SJSA1 (cell line): Measurements from ENCODE around the gene AHDC1. TPM values are rescaled to one million over a fixed set of nuclear protein-coding genes. Genes with fewer than 3 reads are reported as not detected.

ENCODE experiments used
- DNase-seq, 2 experiments: peaks; one replicate each; pipeline ENCODE4 v3.0.0-alpha.2; 2015 to 2020; ENCODE audit warnings: low spot score in 2 of 2, low read depth in 1 of 2
- H3K27ac ChIP-seq: fragments of 250-450 bp; sonication (Bioruptor Pico); 2 replicates; pipeline ENCODE4 v1.5.1; 2020; ENCODE audit warnings: mild to moderate bottlenecking, moderate library complexity
- H3K27me3 ChIP-seq: fragments of 250-450 bp; sonication (Bioruptor Pico); replicated peaks from 2 replicates; pipeline ENCODE4 v1.5.1; 2020; ENCODE audit warnings: mild to moderate bottlenecking, moderate library complexity
- H3K36me3 ChIP-seq: fragments of 250-450 bp; sonication (Bioruptor Pico); 2 replicates; pipeline ENCODE4 v1.5.1; 2020; ENCODE audit warnings: mild to moderate bottlenecking
- H3K4me1 ChIP-seq: fragments of 250-450 bp; sonication (Bioruptor Pico); replicated peaks from 2 replicates; pipeline ENCODE4 v1.6.1; 2021; ENCODE audit warnings: mild to moderate bottlenecking
- H3K4me3 ChIP-seq: fragments of 250-450 bp; sonication (Bioruptor Pico); 2 replicates; pipeline ENCODE4 v1.5.1; 2020; ENCODE audit warnings: mild to moderate bottlenecking
- H3K9me3 ChIP-seq: fragments of 250-450 bp; sonication (Bioruptor Pico); replicated peaks from 2 replicates; pipeline ENCODE4 v1.5.1; 2020; ENCODE audit warnings: mild to moderate bottlenecking
- total RNA-seq: library from RNA; depleted of rRNA; stranded (reverse); fragments of >200 nt; shearing (Covaris generic); gene quantifications from 2 replicates; pipeline ENCODE4 v1.2.3, GENCODE V29; 2014

Gene AHDC1
- total RNA-seq, 1 experiment from 2014 or later = 2.9 TPM

DNA sequence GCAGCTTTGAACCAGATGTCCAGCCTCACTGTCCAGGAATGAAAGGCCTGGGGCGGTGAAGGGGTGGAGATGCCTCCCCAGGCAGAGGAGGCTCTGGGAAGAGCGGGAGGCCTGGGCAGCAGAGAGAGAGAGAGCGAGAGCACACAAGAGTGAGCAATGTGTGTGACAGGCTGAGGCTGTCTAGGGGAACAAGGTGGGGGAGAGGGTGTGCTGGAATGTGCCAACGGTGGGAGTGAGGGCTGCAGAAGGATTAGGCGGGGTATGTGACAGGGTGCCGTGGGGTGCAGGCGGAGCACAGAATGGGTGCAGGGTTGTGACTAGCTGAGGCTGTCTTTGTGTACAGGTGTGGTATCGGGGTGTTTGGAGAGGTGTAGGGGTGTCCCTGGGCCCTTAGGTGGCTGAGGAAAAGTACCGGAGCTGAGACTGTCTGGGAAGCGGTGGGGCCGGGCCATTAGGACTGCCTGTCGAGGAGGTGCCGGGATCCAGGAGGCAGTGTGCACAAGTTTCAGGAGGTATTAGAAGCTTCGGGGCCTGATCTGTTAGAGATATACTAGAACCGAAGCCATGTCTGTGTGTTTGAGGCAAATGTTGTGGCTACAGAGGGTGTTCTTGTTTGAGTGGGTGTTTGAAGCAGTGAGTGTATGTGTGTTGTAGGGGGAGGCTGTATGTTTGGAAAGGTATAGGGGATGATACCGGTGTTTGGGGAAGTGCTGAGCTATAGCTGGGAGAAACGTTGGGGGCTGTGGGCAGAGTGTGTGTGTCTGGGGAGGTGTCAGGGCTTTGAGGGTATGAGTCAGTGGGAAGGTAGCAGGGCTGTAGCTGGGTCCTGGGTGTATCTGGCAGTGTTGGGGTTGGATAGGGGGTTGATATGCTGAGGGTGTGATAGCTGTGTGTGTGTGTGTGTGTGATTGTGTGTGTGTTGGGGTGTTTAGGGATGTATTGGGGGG is 9.1 kb downstream of the AHDC1 start:
- no peak overlapping the region for H3K27ac ChIP-seq
- peaks cover 16% of the 10 kb centered on the region; the same call in 1 of the 2 replicates for H3K36me3 ChIP-seq
- H3K9me3 ChIP-seq = no peaks in the 10 kb centered on the region
- DNase-seq = no peak
- no peak overlapping the region for H3K4me3 ChIP-seq
- H3K27me3 ChIP-seq = no peaks in the 10 kb centered on the region
- H3K4me1 ChIP-seq = peaks cover 34% of the 10 kb centered on the region

GRCh38 chr1:27593678-27594563 is 10.0 kb downstream of the AHDC1 start:
- Histone ChIP-seq H3K27ac (no peak overlapping the region), H3K4me3 (no peak overlapping the region), H3K4me1 (peaks cover 25% of the 10 kb centered on the region), H3K36me3 (peaks cover 16% of the 10 kb centered on the region), H3K27me3 (no peaks in the 10 kb centered on the region), H3K9me3 (no peaks in the 10 kb centered on the region)
- DNase-seq = no peak

DNA sequence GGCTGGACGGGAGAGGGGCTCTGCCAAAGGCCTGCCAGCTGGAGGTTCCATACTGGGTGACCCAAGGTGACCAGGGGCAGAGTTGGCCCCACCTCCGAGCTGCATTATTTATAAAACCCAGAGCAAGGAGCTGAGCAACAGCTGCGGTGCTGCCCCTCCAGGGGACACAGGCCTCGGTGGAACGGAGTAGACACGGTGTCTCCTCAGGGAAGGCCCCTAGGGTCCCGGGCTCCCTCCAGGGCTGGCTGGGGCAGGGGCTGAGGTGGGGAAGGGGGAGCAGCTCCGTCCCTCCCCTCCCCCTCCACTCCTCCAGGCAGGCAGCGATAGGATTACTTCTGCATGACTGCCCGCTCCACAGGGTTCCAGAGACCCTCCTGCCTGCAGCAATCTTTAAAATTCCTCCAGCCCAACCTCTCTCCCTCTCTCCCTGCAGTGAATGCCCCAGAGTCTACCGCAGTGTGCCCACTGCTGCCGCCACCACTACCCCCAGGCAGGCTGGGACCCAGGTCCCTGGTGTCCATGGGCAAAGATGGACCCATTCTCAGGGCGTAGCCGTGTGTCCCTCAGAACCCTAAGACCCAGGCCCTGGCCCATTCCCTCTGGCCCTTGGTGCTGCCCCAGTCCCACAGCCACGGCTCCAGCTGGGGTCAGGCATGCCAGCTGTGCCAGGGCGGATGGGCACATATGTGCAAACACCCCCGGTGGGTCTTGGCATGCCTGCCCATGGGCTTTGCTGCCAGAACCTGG is 10.8 kb downstream of the AHDC1 start:
- no peaks in the 10 kb centered on the region for H3K9me3 ChIP-seq
- H3K27me3 ChIP-seq = no peaks in the 10 kb centered on the region
- peaks cover 16% of the 10 kb centered on the region for H3K36me3 ChIP-seq
- no peak overlapping the region for H3K4me3 ChIP-seq
- H3K27ac ChIP-seq = no peak overlapping the region
- H3K4me1 ChIP-seq = peaks cover 17% of the 10 kb centered on the region
- DNase-seq = no peak

GRCh38 chr1:27592232-27592930 is 11.6 kb downstream of the AHDC1 start:
- no peak overlapping the region for H3K27ac ChIP-seq
- no peak overlapping the region for H3K4me3 ChIP-seq
- no peaks in the 10 kb centered on the region for H3K9me3 ChIP-seq
- no peaks in the 10 kb centered on the region for H3K27me3 ChIP-seq
- peaks cover 16% of the 10 kb centered on the region for H3K36me3 ChIP-seq
- DNase-seq = no peak
- peaks cover 11% of the 10 kb centered on the region for H3K4me1 ChIP-seq

DNA sequence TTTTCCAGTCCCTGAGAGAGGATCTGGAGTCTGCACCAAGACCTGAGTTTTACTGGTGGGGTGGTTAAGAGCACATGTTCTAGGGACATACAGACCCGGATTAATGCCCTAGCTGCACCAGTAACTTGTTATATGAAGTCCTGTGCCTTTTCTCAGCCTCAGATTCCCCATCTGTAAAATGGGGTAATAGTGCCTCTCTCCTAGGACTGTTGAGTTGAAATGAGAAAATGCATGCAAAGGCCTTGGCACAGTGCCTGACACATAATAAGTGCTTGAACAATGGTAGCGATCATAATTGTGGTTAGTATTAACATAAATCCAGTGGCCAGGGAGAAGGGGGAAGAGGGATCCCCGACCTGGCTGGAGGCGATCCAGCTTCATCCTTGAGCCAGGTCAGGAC is 12.3 kb downstream of the AHDC1 start:
- Histone ChIP-seq H3K9me3 (no peaks in the 10 kb centered on the region), H3K27me3 (no peaks in the 10 kb centered on the region), H3K4me3 (no peak overlapping the region), H3K27ac (no peak overlapping the region), H3K36me3 (peaks cover 16% of the 10 kb centered on the region), H3K4me1 (peaks cover 11% of the 10 kb centered on the region)
- no peak for DNase-seq

- H3K27me3 ChIP-seq = no peaks in the 10 kb centered on the region
- H3K4me1 ChIP-seq = peaks cover 11% of the 10 kb centered on the region
- no peak overlapping the region for H3K4me3 ChIP-seq
- DNase-seq = no peak
- H3K27ac ChIP-seq = no peak overlapping the region
- H3K36me3 ChIP-seq = peaks cover 10% of the 10 kb centered on the region
- no peaks in the 10 kb centered on the region for H3K9me3 ChIP-seq
Measured at GRCh38 chr1:27590917-27591508, 12.9 kb downstream of the AHDC1 start.

DNA sequence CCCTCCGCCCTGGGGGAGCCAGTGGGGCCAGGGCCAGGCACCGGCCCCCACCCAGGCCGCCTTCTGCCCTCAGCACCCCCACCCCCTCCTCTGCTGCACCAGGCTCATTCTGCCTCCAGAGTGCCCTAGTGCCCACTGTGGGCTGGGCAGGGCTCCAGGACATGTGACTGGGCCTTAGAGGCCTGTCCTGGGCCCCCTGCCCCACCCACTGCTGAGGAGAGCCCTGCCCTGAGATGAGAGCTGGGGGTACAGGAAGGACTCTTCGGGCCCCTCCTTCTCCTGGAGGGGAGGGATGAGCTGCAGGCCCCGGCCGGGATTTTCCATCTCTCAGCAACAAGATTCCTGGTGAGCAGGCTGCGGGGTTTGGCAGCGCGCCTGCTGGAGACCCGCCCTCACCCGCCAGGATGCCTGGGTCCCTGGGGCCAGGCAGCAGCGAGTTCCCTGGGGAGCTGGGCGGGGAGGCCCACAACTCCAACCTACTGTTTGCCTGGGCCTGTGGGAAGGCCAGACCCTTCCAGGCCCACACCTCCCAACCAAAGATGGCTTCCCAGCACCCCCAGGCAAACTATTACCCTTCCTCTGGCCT is 14.0 kb downstream of the AHDC1 start:
- H3K27me3 ChIP-seq = no peaks in the 10 kb centered on the region
- no peak overlapping the region for H3K4me3 ChIP-seq
- no peak for DNase-seq
- no peaks in the 10 kb centered on the region for H3K9me3 ChIP-seq
- H3K4me1 ChIP-seq = peaks cover 4% of the 10 kb centered on the region
- peaks cover 10% of the 10 kb centered on the region for H3K36me3 ChIP-seq
- H3K27ac ChIP-seq = no peak overlapping the region

GRCh38 chr1:27589441-27589840 is 14.5 kb downstream of the AHDC1 start:
- no peaks in the 10 kb centered on the region for H3K27me3 ChIP-seq
- H3K36me3 ChIP-seq = peaks cover 10% of the 10 kb centered on the region
- peaks cover 4% of the 10 kb centered on the region for H3K4me1 ChIP-seq
- no peak overlapping the region for H3K4me3 ChIP-seq
- H3K27ac ChIP-seq = no peak overlapping the region
- no peak for DNase-seq
- no peaks in the 10 kb centered on the region for H3K9me3 ChIP-seq

DNA sequence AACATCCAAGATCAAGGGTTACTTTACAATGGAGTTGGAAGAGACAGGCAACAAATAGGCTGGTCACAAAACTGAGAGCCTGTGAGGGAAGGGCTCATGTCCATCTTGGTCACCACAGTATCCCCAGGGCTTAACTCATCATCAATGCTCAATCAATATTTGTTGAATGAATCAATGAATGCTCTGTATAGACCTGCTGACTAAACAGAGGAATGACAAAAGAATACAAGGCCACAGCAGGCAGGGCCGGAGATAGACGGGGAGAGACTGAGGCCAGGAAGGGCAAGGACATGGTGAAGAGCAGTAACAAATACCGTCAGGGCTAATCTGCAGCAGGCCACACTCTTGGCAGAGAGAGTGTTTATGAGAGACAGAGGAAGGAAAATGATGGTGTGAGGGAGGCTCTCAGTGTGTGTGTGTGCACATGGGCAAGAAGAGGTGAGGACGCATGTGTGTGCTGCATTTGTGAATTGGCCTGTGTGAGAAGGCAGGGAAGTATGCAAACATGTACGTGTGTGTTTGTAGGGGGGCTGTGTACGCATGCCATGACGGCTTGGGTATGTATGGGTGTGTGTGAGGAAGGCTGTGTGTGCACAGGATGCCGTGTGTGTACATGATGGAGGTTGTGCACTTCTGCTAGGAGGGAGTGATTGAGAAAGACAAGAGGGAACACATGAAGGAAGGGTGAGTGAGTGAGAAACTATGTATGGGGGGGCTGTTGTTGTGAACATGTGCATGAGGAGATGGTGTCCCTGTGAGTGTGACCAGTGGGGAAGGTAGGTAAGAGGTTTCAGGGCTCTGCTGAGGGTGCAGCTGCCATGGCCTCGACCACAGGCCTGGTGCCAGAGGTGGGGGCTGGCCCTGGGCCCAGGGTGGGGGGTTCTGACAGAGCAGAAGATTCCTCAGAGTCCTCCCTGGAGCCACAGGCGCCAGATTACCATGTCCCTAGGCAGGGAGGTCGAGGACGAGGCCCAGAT is 15.4 kb downstream of the AHDC1 start:
- peaks cover 4% of the 10 kb centered on the region for H3K4me1 ChIP-seq
- H3K4me3 ChIP-seq = no peak overlapping the region
- no peak overlapping the region for H3K27ac ChIP-seq
- no peaks in the 10 kb centered on the region for H3K27me3 ChIP-seq
- H3K36me3 ChIP-seq = peaks cover 10% of the 10 kb centered on the region
- no peak for DNase-seq
- H3K9me3 ChIP-seq = no peaks in the 10 kb centered on the region

DNA sequence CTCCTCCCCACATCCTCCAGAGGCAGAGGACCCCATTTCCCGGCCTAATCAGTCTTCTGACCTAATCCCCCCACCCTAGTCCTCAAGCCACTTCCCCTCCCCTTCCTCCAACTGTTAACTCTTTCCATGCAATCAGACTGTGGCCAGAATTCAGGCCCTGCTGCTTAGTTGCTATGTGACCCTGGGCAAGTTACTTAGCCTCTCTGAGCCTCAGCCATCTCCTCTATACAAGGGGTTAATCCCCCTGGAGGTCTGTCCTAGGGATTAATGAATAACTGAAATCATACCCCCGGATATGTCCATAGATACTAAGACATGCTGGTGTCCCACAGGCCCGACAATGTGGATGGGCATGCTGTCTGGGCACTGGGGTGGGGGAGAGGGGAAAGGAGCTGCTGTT is 18.3 kb downstream of the AHDC1 start:
- Histone ChIP-seq H3K36me3 (peaks cover 7% of the 10 kb centered on the region), H3K4me3 (no peak overlapping the region), H3K4me1 (peaks cover 4% of the 10 kb centered on the region), H3K9me3 (no peaks in the 10 kb centered on the region), H3K27me3 (no peaks in the 10 kb centered on the region), H3K27ac (no peak overlapping the region)
- no peak for DNase-seq

- no peaks in the 10 kb centered on the region for H3K27me3 ChIP-seq
- no peaks in the 10 kb centered on the region for H3K9me3 ChIP-seq
- H3K36me3 ChIP-seq = peaks cover 7% of the 10 kb centered on the region
- H3K27ac ChIP-seq = no peak overlapping the region
- H3K4me1 ChIP-seq = no peaks in the 10 kb centered on the region
- H3K4me3 ChIP-seq = no peak overlapping the region
- no peak for DNase-seq
Measured at GRCh38 chr1:27584453-27584852, 19.5 kb downstream of the AHDC1 start.

- no peak overlapping the region for H3K27ac ChIP-seq
- peaks cover 7% of the 10 kb centered on the region for H3K36me3 ChIP-seq
- H3K4me3 ChIP-seq = no peak overlapping the region
- H3K27me3 ChIP-seq = no peaks in the 10 kb centered on the region
- H3K9me3 ChIP-seq = no peaks in the 10 kb centered on the region
- no peak for DNase-seq
- H3K4me1 ChIP-seq = no peaks in the 10 kb centered on the region
Measured at GRCh38 chr1:27583479-27583878, 20.5 kb downstream of the AHDC1 start.
